ENCODE results near the gene NFIX. TPM values are rescaled to one million over a fixed set of nuclear protein-coding genes. Genes with fewer than 3 reads are reported as not detected.

Gene NFIX
- total RNA-seq, 1 experiment from 2014 or later: 144 TPM

GRCh38 chr19:13094106-13094504, 98.8 kb downstream of the NFIX start:
- Histone ChIP-seq H3K4me1 (ENCODE audit: control insufficient read depth, insufficient read depth, low read length) (peaks cover 53% of the 10 kb centered on the region), H3K9me3 (ENCODE audit: control insufficient read depth, insufficient read depth, low read depth, low read length) (no peaks in the 10 kb centered on the region), H3K36me3 (ENCODE audit: control insufficient read depth, insufficient read depth, low read length) (no peaks in the 10 kb centered on the region; the same call in 1 of the 2 replicates), H3K27me3 (ENCODE audit: control insufficient read depth, insufficient read depth, low read length) (no peaks in the 10 kb centered on the region), H3K4me3 (ENCODE audit: low read depth in 2 of 2, low read length in 2 of 2) (no peak overlapping the region), H3K27ac (ENCODE audit: low read length) (peak overlapping the region; percentile 66; the same call in 1 of the 2 replicates)
- in situ Hi-C loops (cut with HindIII; ENCODE audit: low pct_unique_long_range_greater_than_20kb, low sequenced_read_pairs): no loop called here
- ChIA-PET CTCF (interaction anchor here (1.2 to 1.4 kb wide), 4 partner anchors 33 to 123 kb away, joined by 3 to 8 read pairs (median 6); no protein-coding TSS in a partner anchor), POLR2A (no interaction called here)
- DNase-seq (ENCODE audit: low read depth, low spot score) (no peak), ATAC-seq (no peak)
- no TSS peak for BruUV-seq (replicated peaks)
- peak; percentile 67 for TF ChIP-seq CTCF (IDR thresholded peaks at IDR 0.05)
- TF ChIP-seq POLR2AphosphoS5 (IDR thresholded peaks at IDR 0.05; ENCODE audit: low read depth, low read length): no peak
- TF ChIP-seq REST (IDR thresholded peaks at IDR 0.05; ENCODE audit: insufficient read depth in 1 of 2, low read depth in 2 of 2, low read length in 1 of 2): no peak
- intact Hi-C loops (cut with micrococcal nuclease; ENCODE audit: unreplicated experiment): loop anchor here (5.0 to 10.0 kb wide), 2 partner anchors 59 to 117 kb away; no protein-coding TSS in a partner anchor

- ChIA-PET POLR2A (interaction anchor here (0.5 kb wide), 1 partner anchor 123 kb away, joined by 4 read pairs; no protein-coding TSS in a partner anchor), CTCF (interaction anchor here (0.6 to 1.2 kb wide), 5 partner anchors 34 to 204 kb away, joined by 3 to 8 read pairs (median 7); partner anchors contain the start of gene GCDH)
- H3K9me3 ChIP-seq (ENCODE audit: control insufficient read depth, insufficient read depth, low read depth, low read length): no peaks in the 10 kb centered on the region
- TSS peak; percentile 66 for BruUV-seq (replicated peaks)
- H3K36me3 ChIP-seq (ENCODE audit: control insufficient read depth, insufficient read depth, low read length): no peaks in the 10 kb centered on the region; the same call in 1 of the 2 replicates
- H3K27me3 ChIP-seq (ENCODE audit: control insufficient read depth, insufficient read depth, low read length): no peaks in the 10 kb centered on the region
- intact Hi-C loops (cut with micrococcal nuclease; ENCODE audit: unreplicated experiment): loop anchor here (5.0 to 10.0 kb wide), 2 partner anchors 60 to 118 kb away; no protein-coding TSS in a partner anchor
- DNase-seq (ENCODE audit: low read depth, low spot score) (no peak), ATAC-seq (no peak)
- H3K4me1 ChIP-seq (ENCODE audit: control insufficient read depth, insufficient read depth, low read length): peaks cover 53% of the 10 kb centered on the region
- in situ Hi-C loops (cut with HindIII; ENCODE audit: low pct_unique_long_range_greater_than_20kb, low sequenced_read_pairs): no loop called here
- no peak for TF ChIP-seq TCF7L2 (IDR thresholded peaks at IDR 0.05; ENCODE audit: low read depth, low read length)
- TF ChIP-seq REST (IDR thresholded peaks at IDR 0.05; ENCODE audit: insufficient read depth in 1 of 2, low read depth in 2 of 2, low read length in 1 of 2): no peak
- TF ChIP-seq CTCF (IDR thresholded peaks at IDR 0.05): no peak
- TF ChIP-seq SIN3A (IDR thresholded peaks at IDR 0.05; ENCODE audit: borderline replicate concordance, insufficient read depth, low read depth, low read length): no peak
- no peak for TF ChIP-seq POLR2AphosphoS5 (IDR thresholded peaks at IDR 0.05; ENCODE audit: low read depth, low read length)
- H3K4me3 ChIP-seq (ENCODE audit: low read depth in 2 of 2, low read length in 2 of 2): no peak overlapping the region
- H3K27ac ChIP-seq (ENCODE audit: low read length): no peak overlapping the region
These were observed 99.6 kb downstream of the NFIX start for GRCh38 chr19:13094771-13095392.

Measured in Panc1 (cell line).